Body of pancreas (tissue), 4 donors: ENCODE data around the gene POLD2.

Source experiments
- CTCF ChIP-seq, 7 experiments: fragments of 450-650 bp in 4 of 7; fragments of 200-600 bp in 3 of 7; sonication (generic) in 3 of 7; IDR thresholded peaks; one replicate each; pipeline ENCODE4 v1.5.1; 2016 to 2019; ENCODE audit warnings: antibody characterized with exemption in 7 of 7
- POLR2A ChIP-seq, 3 donors: fragments of 450-650 bp; IDR thresholded peaks; one replicate each; pipeline ENCODE4 v1.6.1; 2016; ENCODE audit warnings: antibody characterized with exemption in 3 of 3, mild to moderate bottlenecking in 2 of 3

DNA sequence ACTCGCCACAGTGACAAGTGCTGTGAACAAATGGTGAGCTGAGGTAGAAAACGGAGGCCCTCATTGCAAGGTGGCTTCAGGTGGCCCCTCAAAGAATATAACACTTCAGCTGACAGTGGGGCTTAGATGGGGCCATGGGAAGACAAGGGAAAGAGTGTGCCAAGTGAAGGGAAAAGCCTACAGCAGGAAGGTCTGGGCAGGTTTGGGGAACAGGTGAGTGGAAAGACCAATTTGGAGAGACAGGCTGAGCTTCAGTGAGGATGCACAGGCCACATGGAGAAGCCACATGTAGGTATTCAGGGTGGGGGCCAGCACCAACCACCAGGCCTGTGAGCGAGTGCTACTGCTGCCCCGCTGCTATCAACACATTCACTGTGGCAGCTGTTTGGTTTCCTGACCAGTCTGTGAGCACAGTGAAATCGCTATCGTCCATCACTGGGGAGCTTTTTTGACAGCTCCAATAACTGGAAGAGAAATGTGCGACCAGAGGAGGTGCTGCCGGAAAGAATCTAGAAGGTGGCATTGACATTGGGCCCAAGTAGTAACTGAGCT is 3.4 kb downstream of the POLD2 start:
- TF ChIP-seq CTCF (IDR thresholded peaks at IDR 0.05) (no peak), POLR2A (IDR thresholded peaks at IDR 0.05) (no peak)
